Measurements from ENCODE around the gene PDE11A.
"Not testable (repeated sequence)": the region's sequence is repeated elsewhere in the genome, so short reads cannot be mapped to it uniquely, and the experiment has no call there.

Gene PDE11A

DNA sequence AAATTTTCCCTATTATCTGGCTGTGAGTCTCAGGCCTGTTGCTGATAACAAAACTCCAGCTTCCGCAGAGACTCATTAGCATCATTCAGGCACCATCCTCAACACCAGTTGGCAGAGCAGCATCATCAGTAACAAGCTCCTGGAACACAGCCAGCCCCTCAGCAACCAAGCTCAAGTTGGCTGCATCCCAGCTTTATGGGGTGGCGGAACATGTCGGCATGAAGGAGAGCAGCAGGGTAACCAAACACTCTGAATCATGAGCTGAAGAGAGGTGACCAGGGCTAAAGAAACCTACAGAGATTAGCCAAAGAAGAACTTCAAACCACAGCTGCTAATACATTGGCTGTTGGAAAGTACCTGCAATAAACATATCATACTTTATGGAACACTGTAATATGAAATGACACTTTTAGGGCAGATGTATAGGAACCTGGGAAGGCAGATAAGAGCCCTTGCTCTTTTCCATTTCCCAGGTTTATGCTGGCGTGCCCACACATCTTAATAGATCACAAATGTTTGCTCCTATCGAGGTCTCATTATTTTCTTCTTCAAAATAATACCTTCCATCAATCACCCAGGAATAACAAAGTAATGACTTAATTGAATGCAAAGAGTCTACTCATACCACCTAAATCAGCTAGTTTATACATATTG is 63.8 kb downstream of the PDE11A start:
- peak; percentile 98 for DNase-seq

DNA sequence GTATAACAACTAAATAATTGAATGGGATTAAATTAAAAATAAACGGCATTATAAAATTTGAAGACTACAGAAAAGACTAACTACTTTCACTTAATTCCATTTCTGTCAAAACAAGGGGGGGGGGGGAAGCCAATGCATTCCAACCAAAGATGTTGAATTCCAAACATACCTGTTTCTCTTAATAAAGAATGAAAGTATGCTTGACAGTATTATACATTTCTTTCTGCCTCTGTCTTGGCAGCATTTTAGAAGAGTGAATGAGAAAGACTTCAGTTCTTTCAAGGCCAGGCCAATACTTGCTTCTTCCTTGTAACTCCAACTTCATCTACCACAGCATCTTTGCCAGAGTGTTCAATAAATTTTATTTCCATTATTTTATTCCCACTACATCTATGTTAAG is 65.9 kb downstream of the PDE11A start:
- DNase-seq: no peak

DNA sequence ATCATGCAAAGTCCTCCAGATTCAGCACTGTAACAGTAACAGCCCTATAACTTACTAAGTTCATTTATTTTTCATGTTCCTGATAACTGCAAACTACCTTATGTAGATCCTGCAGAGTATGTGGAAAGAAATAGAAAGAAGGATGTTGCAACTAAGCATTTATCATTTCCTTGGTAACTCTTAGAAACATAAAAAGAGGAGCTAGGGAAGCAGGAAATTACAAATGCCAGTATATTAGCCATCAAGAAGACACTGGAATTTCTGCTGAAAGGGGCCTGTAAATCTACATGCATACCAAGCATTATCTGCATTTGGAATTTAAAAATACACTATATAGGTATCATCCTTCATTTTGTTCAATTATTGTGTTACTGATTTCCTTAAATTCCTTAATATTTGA is 66.8 kb downstream of the PDE11A start:
- DNase-seq: no peak

GRCh38 chr2:178002038-178002437 is 70.5 kb downstream of the PDE11A start:
- no peak for DNase-seq

- no peak for DNase-seq
Observed at GRCh38 chr2:177998996-177999395, 73.6 kb downstream of the PDE11A start.

DNA sequence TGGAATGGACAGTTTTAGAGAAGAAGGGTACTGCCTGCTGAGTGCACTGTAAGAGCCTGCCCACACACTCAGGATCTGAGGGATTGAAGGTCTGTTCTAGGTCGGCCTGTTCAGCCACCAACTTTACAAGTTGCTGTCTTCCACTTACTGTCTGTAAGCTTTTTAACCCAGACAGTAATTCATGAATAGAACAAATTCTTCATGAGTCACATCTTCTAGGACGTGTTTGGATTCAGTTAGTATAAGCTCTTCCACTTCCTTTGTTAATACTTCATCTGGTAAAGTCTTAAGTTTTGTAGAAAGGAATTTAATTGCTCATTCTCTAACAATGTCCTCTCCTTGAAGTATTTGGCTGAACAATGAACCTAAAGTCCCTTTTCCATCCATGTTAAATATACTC is 74.6 kb downstream of the PDE11A start:
- no peak for DNase-seq

DNA sequence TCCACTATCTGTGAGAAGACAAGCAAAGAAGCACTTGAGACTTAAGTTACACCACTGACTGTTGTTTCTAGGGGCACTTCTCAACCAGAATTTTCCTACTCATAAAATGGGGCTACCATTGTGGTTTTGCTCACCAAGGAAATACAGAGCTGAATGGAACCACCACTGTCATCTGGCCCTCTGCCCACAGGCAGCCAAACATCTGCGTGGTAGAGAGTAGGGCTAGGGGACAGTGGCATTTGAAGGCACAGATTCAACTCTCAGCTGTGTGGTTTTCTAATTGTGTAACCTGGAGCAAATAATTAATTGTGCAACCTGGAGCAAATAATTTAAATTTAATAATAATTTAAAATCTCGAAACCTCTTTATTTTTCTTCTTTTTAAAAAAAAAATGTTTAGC is 79.6 kb downstream of the PDE11A start:
- no peak for DNase-seq

DNA sequence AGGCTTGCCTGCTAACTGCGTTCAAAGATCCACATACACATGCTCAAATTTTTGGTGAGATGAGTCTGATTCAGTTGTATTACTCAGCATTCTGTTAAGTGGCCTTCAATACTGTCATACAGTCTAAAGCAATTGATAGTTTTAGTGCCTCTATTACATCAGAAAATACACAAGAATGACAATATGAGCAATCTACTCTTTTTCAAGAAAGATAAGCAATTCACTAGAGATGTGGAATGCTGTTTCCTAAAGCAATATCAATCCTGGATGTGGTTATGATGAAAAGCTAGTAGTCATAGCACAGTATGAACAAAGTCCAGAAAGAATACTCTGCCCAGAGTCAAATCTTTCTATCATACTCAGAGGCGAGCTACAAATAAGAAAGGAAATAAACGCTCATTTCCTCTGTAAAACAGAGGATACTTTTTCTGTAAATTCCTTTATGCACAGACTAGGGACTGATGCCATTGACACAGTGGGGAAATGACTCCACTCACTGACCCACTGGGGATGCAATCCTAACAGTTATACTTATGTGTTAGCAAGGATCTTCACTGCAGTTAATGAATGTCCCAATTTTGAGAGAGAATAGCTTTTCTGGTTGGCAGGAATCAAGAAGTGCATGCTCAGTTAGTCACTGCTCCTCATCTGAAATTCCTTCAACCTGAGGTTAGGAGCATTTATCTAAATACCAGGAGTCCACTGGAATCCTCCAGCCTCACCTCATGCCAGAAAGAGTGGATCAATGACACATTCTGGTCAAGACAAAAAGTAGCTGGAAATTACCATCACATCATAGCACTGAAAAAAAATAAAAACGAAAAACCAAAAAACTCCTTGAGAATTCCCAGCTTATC is 83.3 kb downstream of the PDE11A start:
- DNase-seq: no peak

DNA sequence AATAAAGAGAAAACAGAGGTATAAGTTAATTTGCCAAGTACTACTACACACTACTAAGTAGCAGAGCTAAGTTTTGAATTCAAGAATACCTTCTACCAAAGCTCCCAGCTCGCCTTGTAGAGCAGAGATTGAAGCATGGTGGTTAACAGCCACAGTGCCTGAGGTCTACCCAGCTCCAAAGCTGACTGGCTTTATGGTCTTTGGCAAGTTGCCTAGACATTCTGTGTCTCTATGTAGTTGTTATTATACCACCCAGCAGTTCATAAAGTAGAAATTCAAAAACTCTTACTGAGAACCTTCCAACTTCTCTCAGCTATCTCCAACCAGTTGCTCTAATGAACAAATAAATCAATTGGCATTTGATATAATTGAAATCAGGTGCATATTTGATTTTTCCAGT is 87.8 kb downstream of the PDE11A start:
- DNase-seq: peak; percentile 28

DNA sequence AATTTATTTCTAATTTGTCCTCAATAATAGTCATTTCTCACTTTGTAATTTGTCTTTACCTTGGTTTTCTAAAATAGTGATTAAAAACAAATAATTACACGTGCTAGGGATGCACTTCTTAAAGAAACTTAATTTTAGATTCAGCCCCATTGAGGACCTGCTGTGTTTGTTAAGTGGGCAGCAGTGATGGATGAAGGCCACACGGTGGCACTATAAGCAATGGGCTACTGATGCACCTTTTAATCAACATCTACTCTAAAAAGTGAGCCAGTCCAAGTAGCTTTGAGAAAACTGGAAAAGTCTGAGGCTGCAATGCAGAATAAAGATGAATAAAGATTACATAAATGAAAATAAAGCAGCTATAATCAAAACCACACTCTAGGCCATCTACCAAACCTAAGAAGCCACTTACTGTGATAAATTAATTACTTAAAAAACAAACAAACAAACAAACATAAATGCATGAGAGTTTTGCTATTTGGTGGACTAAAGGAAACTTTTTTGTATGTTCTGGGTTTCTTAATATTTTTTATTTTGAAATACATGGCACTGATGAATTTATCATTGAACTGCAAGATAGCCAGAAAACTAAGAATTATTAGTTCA is 89.3 kb downstream of the PDE11A start:
- peak; percentile 85 for DNase-seq

DNA sequence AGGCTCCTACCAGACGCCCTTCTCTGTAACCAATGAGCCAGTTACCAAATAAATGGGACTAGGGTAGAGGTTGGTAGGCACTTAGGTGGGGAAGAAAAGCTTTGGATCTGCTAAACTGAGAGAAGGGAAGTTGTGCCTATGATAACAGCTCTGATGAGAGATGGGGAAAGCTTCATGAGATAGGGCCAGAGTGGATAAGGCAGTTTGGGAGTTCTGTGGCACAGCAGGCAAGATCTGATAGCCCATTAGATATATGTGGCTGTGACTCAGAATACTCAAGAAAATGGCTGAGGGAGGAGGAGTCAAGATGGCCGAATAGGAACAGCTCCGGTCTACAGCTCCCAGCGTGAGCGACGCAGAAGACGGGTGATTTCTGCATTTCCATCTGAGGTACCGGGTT is 99.8 kb downstream of the PDE11A start:
- no peak for DNase-seq

- DNase-seq: no peak
Observed at GRCh38 chr2:177972123-177972522, 100.5 kb downstream of the PDE11A start.

DNA sequence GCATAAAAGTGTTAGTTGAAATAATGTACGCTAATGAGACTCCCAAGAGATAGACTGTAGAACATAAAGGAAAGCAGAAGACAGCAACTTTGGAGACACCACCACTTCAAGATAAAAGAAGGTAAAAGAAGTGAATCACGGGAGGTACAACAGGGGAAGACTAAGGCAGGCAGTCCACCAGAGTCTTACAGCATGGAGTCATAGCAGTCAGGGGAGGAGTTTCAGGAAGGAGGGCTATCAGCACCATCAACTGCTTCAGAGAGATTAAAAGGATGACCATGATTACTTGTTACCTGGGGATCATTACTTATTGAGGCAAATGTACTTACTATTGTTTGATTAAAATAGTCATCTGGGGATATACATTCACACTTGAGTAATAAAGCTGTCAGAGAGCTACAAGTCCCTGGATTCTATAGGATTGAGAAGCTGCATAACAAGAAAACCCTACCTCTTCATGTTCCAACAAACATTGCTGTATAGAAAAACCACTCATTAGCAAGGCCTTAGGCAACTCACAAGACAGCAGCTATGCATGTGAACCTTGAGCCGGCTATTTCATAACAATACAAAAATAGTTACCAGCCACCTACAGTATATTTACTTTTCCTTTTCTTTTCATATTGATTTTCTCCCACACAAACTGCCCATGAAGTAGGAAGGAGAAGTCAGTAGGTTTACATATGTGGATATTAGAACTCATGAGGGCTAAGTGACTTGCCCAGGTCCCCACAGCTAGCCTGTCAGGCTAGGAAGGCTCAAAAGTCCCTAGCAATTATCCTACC is 101.7 kb downstream of the PDE11A start:
- DNase-seq: no peak

GRCh38 chr2:177964892-177965291 is 107.7 kb downstream of the PDE11A start:
- DNase-seq: no peak

DNA sequence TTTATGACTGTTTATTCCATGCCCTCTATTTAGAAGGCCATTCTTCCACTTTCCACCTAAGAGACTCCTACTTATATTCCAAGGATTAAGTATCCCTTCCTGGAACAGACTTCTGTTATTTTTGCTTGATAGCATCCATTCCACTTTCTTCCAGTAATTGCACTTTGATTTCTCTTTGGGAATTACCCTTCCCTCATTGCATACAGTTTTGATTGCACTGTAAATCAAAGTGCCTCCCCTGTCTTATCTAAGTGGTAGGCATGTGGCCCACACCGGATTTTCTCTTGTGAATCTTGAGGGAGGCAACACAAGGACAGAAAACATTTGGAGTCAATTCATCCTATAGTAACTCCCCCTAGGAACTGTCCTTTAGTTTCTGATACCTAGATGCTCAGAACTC is 120.4 kb downstream of the PDE11A start:
- DNase-seq: no peak

- not testable (repeated sequence) for DNase-seq
Observed at GRCh38 chr2:177947598-177947997, 125.0 kb downstream of the PDE11A start.

DNA sequence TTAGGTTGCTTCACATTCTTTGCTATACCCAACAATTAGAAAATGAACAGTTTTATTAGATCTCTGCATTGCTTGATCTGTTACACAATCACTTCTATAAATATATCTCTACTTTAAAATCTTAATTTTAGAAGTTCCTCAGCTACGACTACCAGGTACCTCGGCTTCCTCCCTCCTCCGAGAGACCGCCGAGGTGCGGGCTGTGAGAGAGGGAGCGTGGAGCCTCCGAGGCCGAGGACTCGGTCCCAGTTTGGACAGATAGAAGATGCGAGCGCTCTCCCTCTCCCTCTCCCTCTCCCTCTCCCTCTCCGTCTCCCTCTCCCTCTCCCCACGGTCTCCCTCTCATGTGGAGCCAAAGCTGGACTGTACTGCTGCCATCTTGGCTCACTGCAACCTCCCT is 128.0 kb downstream of the PDE11A start:
- DNase-seq: not testable (repeated sequence)

GRCh38 chr2:177942731-177943130 is 129.8 kb downstream of the PDE11A start:
- DNase-seq: no peak

DNA sequence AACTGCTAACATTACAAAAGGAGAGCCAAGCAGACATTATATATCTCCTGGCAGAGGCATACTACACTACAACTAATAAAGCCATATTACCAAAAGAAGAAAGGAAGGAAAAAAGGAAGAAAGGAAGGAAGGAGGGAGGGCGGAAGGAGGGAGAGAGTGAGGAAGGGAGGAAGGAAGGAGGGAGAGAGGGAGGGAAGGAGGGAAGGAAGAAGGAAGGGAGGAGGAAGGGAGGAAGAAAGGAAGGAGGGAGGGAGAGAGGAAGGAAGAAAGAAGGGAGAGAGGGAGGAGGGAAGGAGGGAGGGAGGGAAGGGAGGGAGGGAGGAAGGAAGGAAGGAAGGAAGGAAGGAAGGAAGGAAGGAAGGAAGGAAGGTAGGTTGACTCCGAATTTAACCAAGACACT is 133.4 kb downstream of the PDE11A start:
- DNase-seq: no peak

GRCh38 chr2:177930916-177931315 is 141.7 kb downstream of the PDE11A start:
- no peak for DNase-seq

DNA sequence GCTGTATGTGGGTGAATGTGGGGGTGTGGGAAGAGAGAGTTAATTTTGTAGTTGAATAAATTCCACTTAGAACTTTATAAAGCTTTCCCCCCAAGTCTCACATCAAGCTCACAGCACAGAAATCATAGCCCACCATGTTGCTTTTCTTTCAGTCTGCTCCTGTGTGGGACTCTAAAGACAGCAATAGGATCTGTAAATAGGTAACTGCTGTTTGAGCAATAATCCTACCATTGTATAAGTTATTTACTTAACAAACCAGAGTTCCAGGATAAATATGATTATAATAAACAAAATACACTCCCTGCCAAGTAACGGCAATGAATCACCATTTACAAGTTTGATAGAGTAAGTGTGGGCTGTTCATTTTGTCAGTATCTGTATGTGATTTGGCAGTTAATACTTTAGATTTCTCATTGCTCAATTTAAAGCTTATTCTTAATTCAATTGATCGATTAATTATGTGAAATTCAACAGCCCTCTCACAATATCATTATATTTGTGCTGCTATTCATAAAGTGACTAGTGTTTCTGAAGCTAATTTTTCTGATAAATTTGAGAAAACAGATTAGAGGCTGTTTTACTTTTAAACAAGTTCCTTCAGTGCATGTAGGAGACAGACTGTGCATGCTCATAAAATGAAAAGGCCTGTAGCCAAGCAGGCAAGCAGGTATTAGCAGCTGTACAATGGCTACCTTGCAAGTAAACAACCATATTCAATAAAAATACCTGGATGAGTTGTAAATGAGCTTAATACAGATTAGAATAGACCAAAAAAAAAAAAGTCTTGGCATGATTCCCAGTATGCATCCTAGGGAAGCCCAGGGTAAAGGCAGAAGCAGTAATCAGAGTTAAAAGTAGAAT is 142.7 kb downstream of the PDE11A start:
- DNase-seq: no peak

DNA sequence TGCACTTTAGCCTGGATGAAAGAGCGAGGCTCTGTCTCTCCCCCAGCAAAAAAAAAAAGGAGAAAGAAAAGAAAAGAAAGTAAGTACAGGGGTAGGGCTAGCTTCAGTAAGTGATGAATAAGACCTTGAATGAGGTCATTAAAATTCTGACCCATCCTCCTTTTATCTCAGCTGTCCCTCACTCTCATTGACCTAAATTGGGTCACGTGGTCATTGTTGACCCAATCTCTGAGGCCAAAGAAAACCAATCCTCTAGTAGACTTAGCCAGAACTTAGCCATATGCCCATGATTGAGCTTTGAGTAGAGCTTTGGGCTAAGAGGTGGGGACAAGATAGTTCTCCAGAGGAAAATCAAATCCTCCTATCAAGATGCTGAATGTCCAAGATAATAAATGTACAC is 149.3 kb downstream of the PDE11A start:
- no peak for DNase-seq

Data from NCI-H1694 treated with DMSO at 0.1 percent for 48 hours (cell line).